Measurements from ENCODE around the gene ANO1.

The ANO1 gene

DNA sequence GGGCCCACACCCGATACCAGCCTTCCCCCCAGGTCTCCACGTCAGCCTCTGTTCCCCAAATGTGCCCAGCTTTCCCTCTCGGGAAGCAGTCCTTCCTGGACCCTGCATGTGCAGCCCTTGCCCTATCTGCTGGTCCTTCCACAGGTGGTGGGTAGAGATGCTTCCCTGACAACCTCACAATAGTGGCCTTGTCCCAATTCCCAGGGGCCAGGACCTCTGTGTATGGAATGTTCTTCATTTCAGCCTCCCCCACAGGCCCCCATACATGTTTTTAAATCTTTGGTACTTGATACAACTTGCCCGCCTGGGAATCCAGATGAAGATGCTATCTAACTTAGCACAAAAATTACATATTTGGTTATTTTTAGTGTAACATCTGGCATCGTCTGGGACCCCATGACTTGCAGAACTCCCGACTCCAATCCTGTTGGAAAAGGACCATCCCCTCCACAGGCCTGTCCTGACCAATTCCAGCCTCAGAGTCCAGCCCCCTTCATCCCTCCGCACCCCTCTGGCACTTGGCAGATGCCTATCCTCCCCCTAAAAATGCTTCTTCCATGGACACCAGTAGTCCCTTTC, 39.5 kb downstream of the ANO1 start:
- no peak overlapping the region for H2AFZ ChIP-seq (ENCODE audit: low read depth)
- H3K36me3 ChIP-seq (ENCODE audit: insufficient read depth) = no peaks in the 10 kb centered on the region
- peaks cover 3% of the 10 kb centered on the region; the same call in 1 of the 2 replicates for H3K27me3 ChIP-seq (ENCODE audit: insufficient read depth, low read depth)
- H3K4me2 ChIP-seq = no peak overlapping the region
- H3K9ac ChIP-seq = no peak overlapping the region
- H3K79me2 ChIP-seq (ENCODE audit: insufficient read depth, low read depth) = no peaks in the 10 kb centered on the region
- H3K4me1 ChIP-seq (ENCODE audit: low read depth, poor library complexity, severe bottlenecking) = no peaks in the 10 kb centered on the region
- H3K27ac ChIP-seq = no peak overlapping the region
- TF ChIP-seq, protein P1, sequence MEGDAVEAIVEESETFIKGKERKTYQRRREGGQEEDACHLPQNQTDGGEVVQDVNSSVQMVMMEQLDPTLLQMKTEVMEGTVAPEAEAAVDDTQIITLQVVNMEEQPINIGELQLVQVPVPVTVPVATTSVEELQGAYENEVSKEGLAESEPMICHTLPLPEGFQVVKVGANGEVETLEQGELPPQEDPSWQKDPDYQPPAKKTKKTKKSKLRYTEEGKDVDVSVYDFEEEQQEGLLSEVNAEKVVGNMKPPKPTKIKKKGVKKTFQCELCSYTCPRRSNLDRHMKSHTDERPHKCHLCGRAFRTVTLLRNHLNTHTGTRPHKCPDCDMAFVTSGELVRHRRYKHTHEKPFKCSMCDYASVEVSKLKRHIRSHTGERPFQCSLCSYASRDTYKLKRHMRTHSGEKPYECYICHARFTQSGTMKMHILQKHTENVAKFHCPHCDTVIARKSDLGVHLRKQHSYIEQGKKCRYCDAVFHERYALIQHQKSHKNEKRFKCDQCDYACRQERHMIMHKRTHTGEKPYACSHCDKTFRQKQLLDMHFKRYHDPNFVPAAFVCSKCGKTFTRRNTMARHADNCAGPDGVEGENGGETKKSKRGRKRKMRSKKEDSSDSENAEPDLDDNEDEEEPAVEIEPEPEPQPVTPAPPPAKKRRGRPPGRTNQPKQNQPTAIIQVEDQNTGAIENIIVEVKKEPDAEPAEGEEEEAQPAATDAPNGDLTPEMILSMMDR (conservative IDR thresholded peaks at IDR 0.05; ENCODE audit: low read depth, low read length) = no peak
- H3K4me3 ChIP-seq (IDR thresholded peaks at IDR 0.05; ENCODE audit: insufficient read depth, low read depth, low read length) = no peak overlapping the region
- H4K20me1 ChIP-seq (ENCODE audit: insufficient read depth) = no peaks in the 10 kb centered on the region

DNA sequence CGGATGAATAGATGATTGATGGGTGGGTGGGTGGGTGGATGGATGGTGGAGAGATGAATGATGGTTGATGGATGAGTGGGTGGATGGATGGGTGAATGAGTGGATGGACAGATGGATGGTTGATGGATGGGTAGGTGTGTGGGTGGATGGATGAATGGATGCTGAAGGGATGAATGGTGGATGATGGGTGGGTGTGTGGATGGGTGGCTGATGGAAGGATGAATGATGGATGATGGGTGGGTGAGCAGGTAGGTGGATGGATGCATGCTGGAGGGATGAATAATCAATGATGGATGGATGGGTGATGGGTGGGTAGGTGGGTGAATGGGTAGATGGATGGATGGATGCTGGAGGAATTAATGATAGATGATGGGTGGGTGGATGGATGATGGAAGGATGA, 40.5 kb downstream of the ANO1 start:
- H3K27ac ChIP-seq = no peak overlapping the region
- no peaks in the 10 kb centered on the region for H3K79me2 ChIP-seq (ENCODE audit: insufficient read depth, low read depth)
- no peak overlapping the region for H3K9ac ChIP-seq
- no peaks in the 10 kb centered on the region for H4K20me1 ChIP-seq (ENCODE audit: insufficient read depth)
- no peaks in the 10 kb centered on the region for H3K4me1 ChIP-seq (ENCODE audit: low read depth, poor library complexity, severe bottlenecking)
- no peaks in the 10 kb centered on the region for H3K36me3 ChIP-seq (ENCODE audit: insufficient read depth)
- peaks cover 3% of the 10 kb centered on the region; the same call in 1 of the 2 replicates for H3K27me3 ChIP-seq (ENCODE audit: insufficient read depth, low read depth)
- no peak overlapping the region for H2AFZ ChIP-seq (ENCODE audit: low read depth)
- TF ChIP-seq, protein P1 (conservative IDR thresholded peaks at IDR 0.05; ENCODE audit: low read depth, low read length) = no peak
- H3K4me3 ChIP-seq (IDR thresholded peaks at IDR 0.05; ENCODE audit: insufficient read depth, low read depth, low read length) = no peak overlapping the region
- H3K4me2 ChIP-seq = no peak overlapping the region

DNA sequence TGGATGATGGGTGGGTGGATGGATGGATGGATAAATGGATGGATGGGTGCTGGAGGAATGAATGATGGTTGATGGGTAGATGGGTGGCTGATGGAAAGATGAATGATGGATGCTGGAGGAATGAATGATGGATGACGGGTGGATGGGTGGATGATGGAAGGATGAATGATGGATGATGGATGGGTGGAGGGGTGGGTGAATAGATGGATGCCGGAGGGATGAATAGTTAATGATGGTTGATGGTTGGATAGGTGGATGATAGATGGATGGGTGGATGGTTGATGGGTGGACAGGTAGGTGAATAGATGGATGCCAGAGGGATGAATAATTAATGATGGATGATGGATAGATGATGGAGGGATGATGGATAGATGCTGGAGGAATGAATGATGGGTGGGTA, 41.4 kb downstream of the ANO1 start:
- no peaks in the 10 kb centered on the region for H3K79me2 ChIP-seq (ENCODE audit: insufficient read depth, low read depth)
- H3K4me1 ChIP-seq (ENCODE audit: low read depth, poor library complexity, severe bottlenecking) = no peaks in the 10 kb centered on the region
- no peak overlapping the region for H3K4me2 ChIP-seq
- no peak overlapping the region for H3K27ac ChIP-seq
- peaks cover 3% of the 10 kb centered on the region; the same call in 1 of the 2 replicates for H3K27me3 ChIP-seq (ENCODE audit: insufficient read depth, low read depth)
- H2AFZ ChIP-seq (ENCODE audit: low read depth) = no peak overlapping the region
- no peak overlapping the region for H3K9ac ChIP-seq
- no peaks in the 10 kb centered on the region for H4K20me1 ChIP-seq (ENCODE audit: insufficient read depth)
- H3K36me3 ChIP-seq (ENCODE audit: insufficient read depth) = no peaks in the 10 kb centered on the region
- TF ChIP-seq, protein P1 (conservative IDR thresholded peaks at IDR 0.05; ENCODE audit: low read depth, low read length) = no peak
- no peak overlapping the region for H3K4me3 ChIP-seq (IDR thresholded peaks at IDR 0.05; ENCODE audit: insufficient read depth, low read depth, low read length)

DNA sequence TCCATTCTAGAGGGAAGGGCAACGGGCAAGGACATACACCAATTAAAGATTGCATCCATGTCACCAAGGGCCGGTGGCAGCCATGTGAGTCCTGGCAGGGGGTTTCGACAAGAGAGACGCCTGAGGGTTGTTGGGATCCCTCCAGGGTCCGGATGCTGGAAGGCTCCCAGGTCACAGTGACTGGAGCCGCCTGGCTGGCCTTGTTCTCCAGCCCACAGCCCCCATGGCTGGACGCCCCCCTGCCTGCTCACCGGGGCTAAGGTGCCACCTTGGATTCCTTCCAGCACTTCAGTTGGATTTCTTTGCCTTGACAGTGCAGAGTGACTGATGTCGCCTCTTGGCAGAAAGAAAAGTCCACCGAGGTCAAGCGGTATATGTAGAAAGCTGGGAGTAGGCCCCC, 42.6 kb downstream of the ANO1 start:
- TF ChIP-seq, protein P1 (conservative IDR thresholded peaks at IDR 0.05; ENCODE audit: low read depth, low read length) = no peak
- H3K79me2 ChIP-seq (ENCODE audit: insufficient read depth, low read depth) = no peaks in the 10 kb centered on the region
- no peak overlapping the region for H3K27ac ChIP-seq
- no peak overlapping the region for H3K9ac ChIP-seq
- peaks cover 3% of the 10 kb centered on the region; the same call in 1 of the 2 replicates for H3K27me3 ChIP-seq (ENCODE audit: insufficient read depth, low read depth)
- H2AFZ ChIP-seq (ENCODE audit: low read depth) = no peak overlapping the region
- no peaks in the 10 kb centered on the region for H4K20me1 ChIP-seq (ENCODE audit: insufficient read depth)
- H3K4me1 ChIP-seq (ENCODE audit: low read depth, poor library complexity, severe bottlenecking) = no peaks in the 10 kb centered on the region
- no peak overlapping the region for H3K4me2 ChIP-seq
- H3K4me3 ChIP-seq (IDR thresholded peaks at IDR 0.05; ENCODE audit: insufficient read depth, low read depth, low read length) = no peak overlapping the region
- no peaks in the 10 kb centered on the region for H3K36me3 ChIP-seq (ENCODE audit: insufficient read depth)

Measured in KMS-11 (cell line).